Colon (tissue), 2 donors: ENCODE measurements around the gene PRR9.
"Not testable (repeated sequence)": the region's sequence is repeated elsewhere in the genome, so short reads cannot be mapped to it uniquely, and the experiment has no call there.

Experiments used
- FAIRE-seq: peaks from 2 replicates; lab custom pipeline; 2012; peaks lifted over from hg19 to GRCh38; lab: Jason Lieb, UNC
- donor health status: control.
- donor health status: control.

PRR9 gene

GRCh38 chr1:153229076-153229829 is 11.9 kb downstream of the PRR9 start:
- not testable (repeated sequence) for FAIRE-seq

GRCh38 chr1:153231363-153231762 is 14.0 kb downstream of the PRR9 start:
- FAIRE-seq, result no peak

- no peak for FAIRE-seq
These were observed 14.4 kb downstream of the PRR9 start for GRCh38 chr1:153231785-153232184.

- no peak for FAIRE-seq
These were observed 15.2 kb downstream of the PRR9 start for GRCh38 chr1:153232553-153232952.

GRCh38 chr1:153233448-153233847 is 16.1 kb downstream of the PRR9 start:
- FAIRE-seq, result no peak

GRCh38 chr1:153238527-153238926 is 21.1 kb downstream of the PRR9 start:
- FAIRE-seq, result no peak

GRCh38 chr1:153242160-153242559 is 24.8 kb downstream of the PRR9 start:
- FAIRE-seq, result no peak

- FAIRE-seq, result no peak
These were observed 28.1 kb downstream of the PRR9 start for GRCh38 chr1:153245466-153245865.

- no peak for FAIRE-seq
These were observed 28.6 kb downstream of the PRR9 start for GRCh38 chr1:153246018-153246417.

- FAIRE-seq, result no peak
These were observed 29.4 kb downstream of the PRR9 start for GRCh38 chr1:153246825-153247224.

- FAIRE-seq, result no peak
These were observed 30.9 kb downstream of the PRR9 start for GRCh38 chr1:153248176-153248879.

GRCh38 chr1:153250166-153250565 is 32.8 kb downstream of the PRR9 start:
- FAIRE-seq, result no peak

GRCh38 chr1:153251087-153251486 is 33.7 kb downstream of the PRR9 start:
- no peak for FAIRE-seq

- FAIRE-seq, result no peak
These were observed 34.2 kb downstream of the PRR9 start for GRCh38 chr1:153251562-153251961.

- FAIRE-seq, result no peak
These were observed 34.6 kb downstream of the PRR9 start for GRCh38 chr1:153251988-153252387.

GRCh38 chr1:153253076-153253475 is 35.7 kb downstream of the PRR9 start:
- no peak for FAIRE-seq

- FAIRE-seq, result no peak
These were observed 36.3 kb downstream of the PRR9 start for GRCh38 chr1:153253693-153254092.

- FAIRE-seq, result no peak
These were observed 42.0 kb downstream of the PRR9 start, which contains the start of gene LORICRIN for GRCh38 chr1:153259387-153259786. TSS of gene LORICRIN (plus strand) at chr1:153259687. CDS start at chr1:153260950, 1,263 bp downstream.

- no peak for FAIRE-seq
These were observed 43.3 kb downstream of the PRR9 start for GRCh38 chr1:153260585-153261280.

- FAIRE-seq, result no peak
These were observed 44.1 kb downstream of the PRR9 start for GRCh38 chr1:153261281-153262069.

GRCh38 chr1:153262070-153262366 is 44.6 kb downstream of the PRR9 start:
- FAIRE-seq, result no peak

GRCh38 chr1:153262462-153263157 is 45.2 kb downstream of the PRR9 start:
- no peak for FAIRE-seq
